ENCODE results near the gene ZFYVE16.
"Not testable (repeated sequence)": the region's sequence is repeated elsewhere in the genome, so short reads cannot be mapped to it uniquely, and the experiment has no call there.

The ZFYVE16 gene

DNA sequence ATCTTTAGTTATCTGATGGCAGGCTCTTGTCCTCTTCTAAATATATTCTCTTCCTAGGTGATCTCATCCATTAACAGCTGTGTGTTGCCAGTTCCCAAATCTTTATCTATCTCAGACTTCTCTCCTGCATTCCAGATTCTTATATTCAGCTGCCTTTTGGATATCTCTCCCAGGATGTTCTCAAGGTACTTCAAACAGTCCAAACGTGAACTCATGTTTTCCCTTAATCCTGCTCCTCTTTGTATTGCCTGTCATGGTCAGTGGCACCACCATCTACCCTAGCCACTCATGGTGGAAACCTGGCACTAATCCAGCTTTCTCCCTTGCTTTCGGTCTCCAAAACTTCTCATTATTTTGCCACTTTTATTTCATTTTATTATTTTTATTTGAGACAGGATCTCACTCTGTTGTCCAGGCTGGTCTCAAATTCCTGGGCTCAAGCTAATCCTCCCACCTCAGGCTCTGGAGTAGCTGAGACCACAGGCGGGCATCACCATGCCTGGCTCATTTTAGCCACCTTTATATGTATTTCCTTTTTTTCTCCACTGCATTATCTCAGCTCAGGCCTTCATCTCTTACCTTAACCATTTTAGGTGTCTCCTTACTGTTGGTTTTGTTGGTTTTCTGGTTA, 3.8 kb downstream of the ZFYVE16 start:
- DNase-seq, result no peak

DNA sequence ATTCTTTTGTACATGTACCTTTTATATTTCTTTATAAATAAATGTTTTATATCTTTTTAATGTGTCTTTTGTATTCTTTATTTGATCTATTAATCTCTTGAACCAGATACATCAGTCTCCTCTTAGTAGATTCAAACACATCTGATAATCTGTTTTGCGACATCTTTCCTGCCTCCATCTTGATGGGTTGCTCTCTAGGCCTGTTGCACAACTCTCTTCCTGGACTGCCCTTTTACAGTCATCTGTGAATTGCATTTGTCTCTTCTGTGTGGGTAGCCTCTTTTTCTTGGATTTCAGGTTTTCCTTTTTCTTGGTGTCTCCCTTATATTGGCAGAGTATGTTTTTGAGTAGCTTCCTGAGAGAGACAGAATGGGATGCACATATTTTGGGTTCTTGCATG, 6.2 kb downstream of the ZFYVE16 start:
- DNase-seq, result no peak

DNA sequence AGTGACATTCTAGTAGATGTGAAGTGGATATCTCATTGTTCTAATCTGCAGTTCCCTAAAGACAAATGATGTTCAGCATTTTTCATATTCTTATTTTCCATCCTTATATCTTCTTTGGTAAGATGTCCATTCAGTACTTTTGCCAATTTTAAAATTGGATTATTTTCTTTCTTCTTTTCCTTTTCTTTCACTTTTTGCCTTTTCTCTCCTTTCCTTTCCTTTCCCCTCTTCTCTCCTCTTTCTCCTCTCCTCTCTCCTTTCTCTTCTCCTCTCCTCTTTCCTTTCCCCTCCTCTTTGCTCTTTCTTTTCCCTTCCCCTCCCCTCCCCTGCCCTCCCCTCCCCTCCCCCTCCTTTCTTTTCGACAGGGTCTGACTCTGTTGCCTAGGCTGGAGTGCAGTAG, 10.1 kb downstream of the ZFYVE16 start:
- DNase-seq, result no peak

DNA sequence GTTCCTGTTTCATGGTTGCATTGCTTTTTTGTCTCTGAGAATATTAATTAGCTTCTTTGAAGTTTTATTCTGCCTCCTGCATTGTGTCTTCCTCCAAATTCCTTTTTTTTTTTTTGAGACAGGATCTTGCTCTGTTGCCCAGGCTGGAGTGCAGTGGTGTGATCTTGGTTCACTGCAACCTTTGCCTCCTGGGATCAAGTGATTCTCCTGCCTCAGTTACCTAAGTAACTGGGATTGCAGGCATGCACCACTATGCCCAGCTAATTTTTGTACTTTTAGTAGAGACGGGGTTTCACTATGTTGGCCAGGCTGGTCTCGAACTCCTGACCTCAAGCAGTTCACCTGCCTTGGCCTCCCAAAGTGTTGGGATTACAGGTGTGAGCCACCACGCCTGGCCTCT, 16.5 kb downstream of the ZFYVE16 start:
- DNase-seq, result not testable (repeated sequence)

DNA sequence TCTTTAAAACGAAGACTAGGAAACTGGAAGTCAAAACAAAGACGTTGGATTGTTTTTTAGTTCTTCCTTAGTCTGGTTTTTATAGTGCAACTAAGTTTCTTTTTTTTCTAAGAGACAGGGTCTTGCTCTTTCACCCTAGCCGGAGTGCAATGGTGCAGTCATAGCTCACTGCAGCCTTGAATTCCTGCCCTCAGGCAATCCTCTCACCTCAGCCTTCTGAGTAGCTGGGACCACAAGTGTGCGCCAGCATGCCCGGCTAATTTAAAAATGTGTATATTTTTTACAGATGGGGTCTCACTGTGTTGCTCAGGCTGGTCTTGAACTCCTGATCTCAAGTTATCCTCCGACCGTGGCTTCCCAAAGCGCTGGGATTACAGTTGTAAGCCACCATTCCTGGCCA, 27.6 kb downstream of the ZFYVE16 start:
- DNase-seq, result no peak

DNA sequence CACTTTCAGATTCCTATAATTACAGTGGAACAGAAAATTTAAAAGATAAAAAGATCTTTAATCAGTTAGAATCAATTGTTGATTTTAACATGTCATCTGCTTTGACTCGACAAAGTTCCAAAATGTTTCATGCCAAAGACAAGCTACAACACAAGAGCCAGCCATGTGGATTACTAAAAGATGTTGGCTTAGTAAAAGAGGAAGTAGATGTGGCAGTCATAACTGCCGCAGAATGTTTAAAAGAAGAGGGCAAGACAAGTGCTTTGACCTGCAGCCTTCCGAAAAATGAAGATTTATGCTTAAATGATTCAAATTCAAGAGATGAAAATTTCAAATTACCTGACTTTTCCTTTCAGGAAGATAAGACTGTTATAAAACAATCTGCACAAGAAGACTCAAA, 29.5 kb downstream of the ZFYVE16 start:
- DNase-seq, result no peak

DNA sequence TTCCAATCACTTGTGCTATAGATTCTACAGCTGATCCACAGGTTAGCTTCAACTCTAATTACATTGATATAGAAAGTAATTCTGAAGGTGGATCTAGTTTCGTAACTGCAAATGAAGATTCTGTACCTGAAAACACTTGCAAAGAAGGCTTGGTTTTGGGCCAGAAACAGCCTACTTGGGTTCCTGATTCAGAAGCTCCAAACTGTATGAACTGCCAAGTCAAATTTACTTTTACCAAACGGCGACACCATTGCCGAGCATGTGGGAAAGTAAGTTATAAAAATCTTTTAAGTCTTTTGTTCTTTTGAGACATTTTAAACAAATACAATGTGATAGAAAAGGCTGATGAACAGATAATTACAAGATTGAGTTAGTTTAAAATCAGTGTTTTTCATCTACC, 30.9 kb downstream of the ZFYVE16 start:
- DNase-seq, result no peak

DNA sequence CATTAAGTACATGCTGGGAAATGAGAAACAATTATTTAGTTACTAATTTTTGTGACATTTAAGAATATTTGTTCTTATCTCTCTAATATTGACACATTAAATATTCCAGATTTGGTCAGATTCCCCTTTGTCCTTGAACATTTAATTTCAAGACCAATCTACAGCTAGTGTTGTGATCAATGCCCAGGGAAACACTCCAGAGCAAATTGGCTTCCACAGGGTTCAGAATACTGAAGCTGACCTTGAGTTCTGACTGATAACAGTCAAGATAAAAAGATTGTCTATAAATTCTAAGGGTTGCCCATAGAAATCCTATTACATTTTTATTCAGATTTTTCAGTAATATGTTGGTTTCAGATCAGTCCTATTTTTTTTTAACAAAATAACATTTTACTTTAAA, 31.3 kb downstream of the ZFYVE16 start:
- DNase-seq, result no peak

DNA sequence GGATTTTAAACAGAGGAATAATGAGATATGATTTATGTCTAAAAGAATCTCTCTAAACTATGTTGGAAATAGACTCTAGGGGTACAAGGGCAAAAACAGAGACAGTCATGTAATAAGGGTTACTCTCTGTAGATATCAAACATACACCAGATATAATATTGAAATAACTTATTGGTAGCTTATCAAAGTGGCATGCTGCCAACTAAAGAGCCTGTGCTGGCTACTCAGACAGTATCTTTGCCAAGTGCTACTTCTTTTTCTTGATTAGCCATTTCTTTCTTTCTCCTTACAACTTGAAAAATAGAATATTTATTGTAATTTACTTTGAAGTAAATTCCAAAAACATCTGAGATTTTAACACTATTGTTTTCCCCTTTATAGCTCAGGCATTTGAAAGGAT, 34.9 kb downstream of the ZFYVE16 start:
- no peak for DNase-seq

DNA sequence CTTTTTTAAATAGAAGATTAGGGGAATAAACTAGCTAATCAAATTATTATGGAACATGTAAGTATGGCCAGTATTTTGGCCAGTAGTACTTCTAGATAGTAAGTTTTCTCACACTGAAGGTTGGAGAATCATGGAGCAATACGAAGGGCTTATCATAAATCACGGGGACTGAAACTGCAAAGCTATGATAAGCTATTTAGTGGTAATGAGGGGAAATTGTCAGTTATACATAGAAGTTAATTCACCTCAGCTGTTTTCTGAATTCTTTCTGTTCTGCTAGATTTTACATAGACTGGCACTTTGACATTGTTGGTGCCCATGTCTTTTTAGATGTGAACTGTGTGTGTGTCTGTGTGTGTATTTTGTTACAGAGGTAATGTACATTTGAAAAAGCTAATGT, 45.5 kb downstream of the ZFYVE16 start:
- no peak for DNase-seq

DNA sequence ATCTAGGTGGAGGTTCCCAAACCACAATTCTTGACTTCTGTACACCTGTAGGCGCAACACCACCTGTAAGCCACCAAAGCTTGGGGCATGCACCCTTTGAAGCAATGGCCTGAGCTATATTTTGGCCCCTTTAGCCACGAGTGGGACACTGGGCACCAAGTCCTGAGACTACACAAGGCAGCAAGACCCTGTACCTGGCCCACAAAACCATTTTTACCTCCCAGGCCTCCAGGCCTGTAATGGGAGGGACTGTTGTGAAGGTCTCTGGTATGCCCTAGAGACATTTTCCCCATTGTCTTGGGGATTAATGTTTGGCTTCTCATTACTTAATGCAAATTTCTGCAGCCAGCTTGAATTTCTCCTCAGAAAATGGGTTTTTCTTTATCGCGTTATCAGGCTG, 55.4 kb downstream of the ZFYVE16 start:
- no peak for DNase-seq

DNA sequence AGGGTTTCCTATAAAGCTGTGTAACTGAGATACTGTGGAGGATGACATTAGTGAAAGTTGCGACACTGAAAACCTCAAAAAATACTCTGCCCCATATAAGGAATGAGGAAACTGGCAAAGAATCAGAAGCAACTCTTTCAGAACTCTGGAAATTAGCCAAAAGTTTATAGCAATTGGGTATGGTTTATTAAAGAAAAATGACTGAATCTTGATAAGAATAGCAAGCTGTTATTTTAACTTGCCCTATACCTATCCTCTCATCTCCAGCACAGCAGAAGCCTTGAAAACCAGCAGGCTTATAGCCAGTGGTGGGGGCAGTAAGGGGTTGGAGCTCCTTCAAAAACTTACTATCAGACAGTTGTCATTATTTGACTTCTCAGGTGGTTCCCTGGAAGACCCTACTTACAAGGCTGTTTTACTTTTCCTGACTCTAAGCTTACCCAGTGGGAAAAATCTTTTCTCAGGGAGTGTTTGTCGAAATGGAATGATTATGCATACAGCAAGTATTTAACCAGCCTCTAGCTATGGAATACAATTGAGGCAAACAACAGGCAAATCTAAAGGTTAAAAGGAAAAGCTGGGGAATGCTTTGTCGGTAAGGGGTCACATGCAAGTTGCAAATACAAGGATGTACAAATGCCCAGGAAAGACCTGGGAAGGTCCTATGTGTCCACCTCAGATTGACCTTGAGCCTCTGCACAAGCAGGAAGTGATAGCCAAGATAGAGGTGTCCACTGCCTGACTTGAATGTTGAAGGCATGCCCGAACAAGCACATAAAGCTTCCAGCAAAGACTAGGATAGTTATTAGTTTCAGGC, 59.0 kb downstream of the ZFYVE16 start:
- no peak for DNase-seq

DNA sequence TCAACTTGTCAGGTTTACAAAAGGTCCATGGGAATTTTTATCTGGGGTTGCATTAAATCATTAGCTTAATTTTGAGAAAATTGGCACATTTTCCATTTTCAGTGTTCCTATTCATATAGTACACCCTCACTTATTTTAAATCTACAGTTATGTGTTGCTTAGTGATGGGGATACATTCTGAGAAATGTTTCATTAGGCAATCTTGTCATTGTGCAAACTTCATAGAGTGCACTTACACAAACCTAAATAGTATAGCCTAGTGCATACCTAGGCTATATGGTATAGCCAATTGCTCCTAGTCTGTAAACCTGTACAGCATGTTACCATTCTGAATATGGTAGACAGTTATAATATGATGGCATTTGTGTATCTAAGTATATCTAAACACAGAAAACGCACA, 60.3 kb downstream of the ZFYVE16 start:
- DNase-seq, result no peak

DNA sequence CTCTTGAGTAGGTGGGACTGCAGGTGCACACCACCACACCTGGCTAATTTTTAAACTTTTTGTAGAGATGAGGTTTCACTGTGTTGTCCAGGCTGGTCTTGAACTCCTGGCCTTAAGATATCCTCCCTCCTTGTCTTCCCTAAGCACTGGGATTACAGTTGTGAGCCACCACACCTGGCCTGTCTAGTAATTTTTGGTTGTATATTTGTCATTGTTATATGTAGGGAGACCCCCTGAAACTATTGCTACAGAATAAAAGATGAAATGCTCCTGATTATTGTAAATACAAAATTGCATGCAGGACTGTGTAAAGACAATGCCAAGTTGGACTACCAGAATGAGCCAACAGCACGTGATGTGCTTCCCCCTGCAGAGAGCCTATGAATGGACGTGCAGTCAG, 62.8 kb downstream of the ZFYVE16 start:
- not testable (repeated sequence) for DNase-seq

DNA sequence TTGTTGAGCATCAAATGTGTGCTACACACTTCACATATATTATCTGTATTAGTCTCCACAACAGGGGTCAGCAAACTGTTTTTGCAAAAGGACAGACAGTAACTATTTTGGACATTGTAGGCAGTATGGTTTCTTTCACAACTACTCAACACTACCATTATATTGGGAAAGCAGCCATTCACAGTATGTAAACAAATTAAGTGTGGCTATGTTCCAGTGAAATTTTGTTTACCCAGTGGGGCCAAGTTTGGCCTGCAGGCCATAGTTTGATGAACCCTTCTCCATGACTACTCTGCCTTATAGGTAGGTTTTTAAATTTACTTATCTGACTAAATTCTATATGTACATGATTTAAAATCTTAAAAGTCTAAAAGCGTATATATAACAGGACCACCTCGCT, 67.1 kb downstream of the ZFYVE16 start:
- DNase-seq, result no peak

DNA sequence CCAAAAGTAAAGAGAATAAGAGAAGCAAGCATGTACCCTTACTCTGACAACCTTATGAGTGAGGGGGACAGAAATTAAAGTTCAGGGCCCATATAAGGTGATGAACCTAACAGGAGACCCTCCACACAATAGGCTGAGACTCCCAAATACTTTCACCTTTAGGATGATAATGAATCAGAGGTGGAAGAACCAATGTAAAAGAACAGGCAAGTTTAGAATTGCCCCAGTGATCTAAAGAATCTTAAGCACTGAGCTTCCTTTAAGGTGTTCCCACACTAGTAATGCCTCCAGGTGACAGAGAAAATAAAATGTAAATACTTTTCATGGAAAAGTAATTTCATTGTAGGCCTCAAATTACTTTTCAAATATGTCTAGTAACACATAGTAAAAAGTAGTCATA, 71.8 kb downstream of the ZFYVE16 start:
- no peak for DNase-seq

DNA sequence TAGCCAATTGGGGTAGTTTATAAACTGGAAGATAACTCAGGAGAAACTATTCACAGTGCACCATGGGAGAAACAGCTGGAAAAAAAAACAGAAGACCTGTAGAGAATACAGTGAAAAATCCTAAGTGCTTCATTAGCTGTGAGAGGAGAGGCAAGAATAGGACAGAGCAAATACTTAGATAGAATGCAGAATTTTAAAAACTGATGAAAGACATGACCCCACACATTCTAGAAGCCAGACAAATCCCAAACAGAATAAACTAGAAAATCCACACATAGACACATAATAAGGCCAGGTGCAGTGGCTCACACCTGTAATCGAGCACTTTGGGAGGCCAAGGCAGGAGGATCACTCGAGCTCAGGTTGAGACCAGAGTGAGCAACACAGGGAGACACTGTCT, 72.5 kb downstream of the ZFYVE16 start:
- DNase-seq, result no peak

DNA sequence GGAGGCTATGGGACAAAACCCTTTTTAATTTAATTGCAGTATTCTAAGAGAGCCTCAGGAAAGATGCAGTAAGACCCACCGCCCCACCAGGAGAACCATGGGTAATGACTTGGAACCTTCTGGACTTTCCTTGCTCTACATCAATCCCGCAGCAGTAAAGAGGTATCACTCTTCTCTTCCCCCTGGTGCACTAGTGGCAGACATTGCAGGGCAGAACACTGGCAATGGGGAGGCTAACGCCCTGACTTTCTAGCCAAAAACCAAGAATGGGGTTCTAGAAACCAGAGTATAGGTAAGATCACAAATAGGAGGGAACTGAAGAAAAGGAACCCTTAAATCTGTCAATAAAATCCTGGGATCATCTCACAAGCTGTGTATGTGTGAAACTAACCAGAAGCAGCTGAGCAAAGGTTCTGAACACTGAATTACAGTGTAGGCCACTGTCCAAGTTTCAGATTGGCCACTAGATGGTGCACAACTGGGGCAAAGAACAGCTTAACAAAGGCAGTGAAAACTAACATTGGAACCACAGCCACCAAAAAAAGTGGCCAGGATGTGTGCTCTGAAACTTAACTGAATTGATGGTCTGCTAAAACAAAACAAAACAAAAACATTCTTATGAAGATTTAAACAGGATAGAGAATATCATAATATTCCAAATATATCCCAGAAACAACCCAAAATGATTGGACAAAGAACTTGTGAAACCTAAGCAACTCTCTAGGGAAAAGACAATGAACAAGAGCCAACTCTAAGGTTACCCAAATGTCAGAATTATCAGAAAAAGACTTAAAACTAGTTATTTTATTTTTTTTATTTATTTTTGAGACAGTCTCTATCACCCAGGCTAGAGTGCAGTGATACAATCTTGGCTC, 73.4 kb downstream of the ZFYVE16 start:
- DNase-seq, result peak; percentile 35

DNA sequence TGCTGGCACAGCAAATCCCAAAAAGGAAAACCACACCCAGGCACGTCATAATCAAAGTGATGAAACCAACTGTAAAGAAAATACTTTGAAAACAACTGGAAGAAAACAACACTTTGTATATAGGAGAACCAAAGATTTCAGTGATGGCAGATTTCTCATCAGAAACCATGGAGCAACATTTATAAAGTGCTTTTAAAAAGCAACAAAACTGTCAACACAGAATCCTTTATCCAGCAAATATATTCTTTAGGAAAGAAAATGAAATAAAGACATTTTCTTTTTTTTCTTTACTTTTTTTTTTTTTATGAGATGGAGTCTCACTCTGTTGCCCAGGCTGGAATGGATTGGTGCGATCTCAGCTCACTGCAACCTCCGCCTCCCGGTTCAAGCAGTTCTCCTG, 74.7 kb downstream of the ZFYVE16 start:
- DNase-seq, result no peak

DNA sequence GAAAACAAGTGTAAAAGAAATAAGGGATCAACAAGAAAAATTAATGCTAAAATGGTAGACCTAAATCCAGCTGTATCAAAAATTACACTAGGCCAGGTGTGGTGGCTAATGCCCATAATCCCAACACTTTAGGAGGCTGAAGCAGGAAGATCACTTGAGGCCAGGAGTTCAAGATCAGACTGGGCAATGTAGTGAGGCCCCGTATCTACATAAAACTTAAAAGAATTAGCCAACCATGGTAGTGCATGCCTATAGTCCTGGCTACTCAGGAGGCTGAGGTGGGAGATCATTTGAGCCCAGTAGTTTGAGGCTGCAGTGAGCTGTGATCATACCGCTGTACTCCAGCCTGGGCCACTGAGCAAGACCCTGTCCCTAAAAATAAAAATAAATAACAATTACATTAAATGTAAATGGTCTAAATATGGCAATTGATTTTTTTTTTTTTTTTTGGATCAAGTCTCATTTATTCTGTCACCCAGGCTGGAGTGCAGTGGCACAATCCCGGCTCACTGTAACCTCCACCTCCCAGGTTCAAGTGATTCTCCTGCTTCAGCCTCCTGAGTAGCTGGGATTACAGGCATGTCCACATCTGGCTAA, 75.9 kb downstream of the ZFYVE16 start:
- DNase-seq, result no peak

DNA sequence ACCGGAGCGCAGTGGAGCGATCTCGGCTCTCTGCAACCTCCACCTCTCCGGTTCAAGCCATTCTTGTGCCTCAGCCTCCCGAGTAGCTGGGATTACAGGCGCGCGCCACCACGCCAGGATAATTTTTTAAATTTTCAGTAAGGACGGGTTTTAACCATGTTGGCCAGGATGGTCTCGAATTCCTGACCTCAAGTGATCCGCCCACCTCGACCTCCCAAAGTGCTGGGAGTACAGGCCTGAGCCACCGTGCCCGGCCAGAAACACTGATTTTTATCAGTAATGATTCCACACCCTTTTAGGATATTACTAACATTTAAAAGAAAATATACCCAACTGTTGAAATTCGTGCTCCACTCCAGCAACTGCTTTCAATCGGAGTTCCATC, 79.6 kb downstream of the ZFYVE16 start:
- no peak for DNase-seq

DNA sequence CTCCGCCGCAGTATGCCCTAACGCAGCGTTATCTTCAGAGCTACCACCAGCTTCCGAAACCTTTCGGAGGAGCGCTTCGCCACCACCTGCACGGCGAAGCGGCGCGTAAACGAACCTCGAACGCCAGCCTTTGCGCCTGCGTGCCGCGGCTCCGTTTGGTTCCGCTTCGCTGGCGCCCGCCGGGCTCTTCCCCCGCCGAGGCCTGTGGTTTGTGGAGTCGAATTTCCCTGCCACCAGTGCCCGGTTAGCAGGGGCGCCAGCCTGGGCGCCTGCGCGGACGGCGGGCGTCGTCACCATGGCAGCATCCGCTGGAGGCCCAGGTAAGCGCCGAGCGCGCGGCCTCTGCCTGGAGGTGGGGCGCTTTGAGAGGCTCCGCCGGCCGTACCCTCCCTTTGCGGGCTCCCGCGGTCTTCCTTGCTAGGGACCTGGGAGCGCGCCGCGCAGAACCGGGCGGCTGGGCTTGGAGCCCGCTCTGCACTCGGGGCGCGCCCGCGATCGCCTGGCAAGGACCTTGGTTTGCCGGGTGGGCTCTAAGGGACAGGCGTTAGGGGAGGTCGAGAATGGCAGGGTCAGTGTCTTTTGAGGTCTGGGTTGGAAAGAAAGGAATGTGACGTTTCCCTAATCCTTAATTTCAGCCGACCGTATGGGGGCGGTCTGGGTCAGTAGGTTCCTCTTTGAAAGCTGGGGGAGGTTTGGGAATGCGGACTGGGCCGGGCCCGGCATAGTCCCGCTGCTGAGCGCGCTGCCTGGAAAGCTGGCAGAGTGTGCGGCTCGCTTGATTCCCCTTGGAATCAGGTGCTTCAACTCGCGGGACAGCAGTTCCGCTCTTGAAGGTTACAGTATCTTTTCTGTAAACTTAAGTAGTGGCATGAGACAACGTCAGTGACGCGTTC, 80.2 kb downstream of the ZFYVE16 start, which contains the start of gene FAM151B:
Gene FAM151B (plus strand): TSS at position 272 of the 893 bp plus-strand sequence. CDS start 24 bp downstream, at position 296.
- DNase-seq, result peak; percentile 91
